GM19099 (cell line): Measurements from ENCODE around the gene PRSS27.

ENCODE experiments used
- POLR2A ChIP-seq: IDR thresholded peaks from 3 replicates; pipeline ENCODE4 v1.6.1; 2011; ENCODE audit warnings: low read depth; ENCODE audit not compliant: insufficient read length; ENCODE audit errors: extremely low read depth

PRSS27 gene

GRCh38 chr16:2717383-2718263, 2.4 kb downstream of the PRSS27 start:
- TF ChIP-seq POLR2A, result no peak

- no peak for TF ChIP-seq POLR2A
Measured at GRCh38 chr16:2716948-2717347, 3.1 kb downstream of the PRSS27 start.

GRCh38 chr16:2715966-2716885, 3.8 kb downstream of the PRSS27 start:
- no peak for TF ChIP-seq POLR2A

GRCh38 chr16:2715519-2715918, 4.5 kb downstream of the PRSS27 start:
- no peak for TF ChIP-seq POLR2A

- no peak for TF ChIP-seq POLR2A
Measured at GRCh38 chr16:2715064-2715463, 5.0 kb downstream of the PRSS27 start.

- no peak for TF ChIP-seq POLR2A
Measured at GRCh38 chr16:2713985-2714774, 5.8 kb downstream of the PRSS27 start.

- TF ChIP-seq POLR2A, result no peak
Measured at GRCh38 chr16:2713523-2713922, 6.5 kb downstream of the PRSS27 start.

GRCh38 chr16:2712546-2712945, 7.5 kb downstream of the PRSS27 start:
- no peak for TF ChIP-seq POLR2A

- no peak for TF ChIP-seq POLR2A
Measured at GRCh38 chr16:2712063-2712441, 8.0 kb downstream of the PRSS27 start.

- TF ChIP-seq POLR2A, result no peak
Measured at GRCh38 chr16:2711370-2712062, 8.5 kb downstream of the PRSS27 start.

GRCh38 chr16:2710711-2711231, 9.3 kb downstream of the PRSS27 start:
- TF ChIP-seq POLR2A, result no peak

- TF ChIP-seq POLR2A, result no peak
Measured at GRCh38 chr16:2710021-2710710, 9.9 kb downstream of the PRSS27 start.

GRCh38 chr16:2709588-2709984, 10.4 kb downstream of the PRSS27 start:
- TF ChIP-seq POLR2A, result no peak
